GM12878 (cell line): ENCODE measurements around the gene CLIP2. TPM values are rescaled to one million over a fixed set of nuclear protein-coding genes. Genes with fewer than 3 reads are reported as not detected.

Experiments
- BCL3 ChIP-seq: IDR thresholded peaks from 2 replicates; pipeline ENCODE4 v1.6.1; 2011; ENCODE audit warnings: borderline replicate concordance, low read depth, mild to moderate bottlenecking, moderate library complexity, low read length; ENCODE audit not compliant: insufficient read depth, poor library complexity, severe bottlenecking
- CBX3 ChIP-seq: fragments of 200-600 bp; sonication (generic); IDR thresholded peaks from 2 replicates; pipeline ENCODE4 v1.6.1; 2016; ENCODE audit warnings: low read depth, borderline replicate concordance
- E4F1 ChIP-seq: fragments of 450-650 bp; IDR thresholded peaks from 2 replicates; pipeline ENCODE4 v1.6.1; 2018; ENCODE audit warnings: borderline replicate concordance, mild to moderate bottlenecking; ENCODE audit not compliant: partially characterized antibody
- FOXK2 ChIP-seq: fragments of 450-650 bp; IDR thresholded peaks from 2 replicates; pipeline ENCODE4 v1.6.1; 2017; ENCODE audit warnings: mild to moderate bottlenecking, moderate library complexity
- FOXM1 ChIP-seq: IDR thresholded peaks from 2 replicates; pipeline ENCODE4 v1.6.1; 2012; ENCODE audit warnings: low read depth, mild to moderate bottlenecking, inconsistent platforms, low read length, moderate library complexity
- IRF5 ChIP-seq: fragments of 450-650 bp; IDR thresholded peaks from 2 replicates; pipeline ENCODE4 v1.6.1; 2017; ENCODE audit warnings: borderline replicate concordance
- NFXL1 ChIP-seq: fragments of 450-650 bp; IDR thresholded peaks from 2 replicates; pipeline ENCODE4 v1.6.1; 2017; ENCODE audit warnings: antibody characterized with exemption, mild to moderate bottlenecking, borderline replicate concordance
- USF2 ChIP-seq: IDR thresholded peaks from 2 replicates; pipeline ENCODE4 v1.6.1; 2011; ENCODE audit warnings: low read depth, low read length, improper control_type of control experiment, borderline replicate concordance
- YY1 ChIP-seq: IDR thresholded peaks from 2 replicates; pipeline ENCODE4 v1.6.1; 2011; ENCODE audit warnings: low read depth, mild to moderate bottlenecking, low read length
- ZBED1 ChIP-seq: IDR thresholded peaks from 2 replicates; pipeline ENCODE4 v1.6.1; 2016; ENCODE audit warnings: borderline replicate concordance
- ZBTB4 ChIP-seq: fragments of 450-650 bp; formaldehyde crosslinking; IDR thresholded peaks from 2 replicates; pipeline ENCODE4 v1.4.0; 2022; ENCODE audit warnings: mild to moderate bottlenecking, moderate library complexity
- ZBTB40 ChIP-seq: fragments of 450-650 bp; IDR thresholded peaks from 2 replicates; pipeline ENCODE4 v1.6.1; 2016; ENCODE audit warnings: mild to moderate bottlenecking, moderate library complexity, borderline replicate concordance
- polyA plus RNA-seq, 11 experiments: library from polyadenylated mRNA; depleted of rRNA in 4 of 11; unstranded in 6 of 11; stranded (reverse) in 5 of 11; fragments of >200 nt; fragmentation: Nextera tagmentation in 4 of 11; fragmentation: Illumina TruSeq in 1 of 11; extraction: Ambion mirVana in 4 of 11; extraction: Trizol in 1 of 11; gene quantifications; 1 replicate in 1 of 11; 2 replicates in 10 of 11; pipeline versions ENCODE4 v1.2.1 to v1.2.3, GENCODE V29; 2011 to 2016; ENCODE audit warnings: inconsistent platforms in 2 of 11, missing spikeins in 2 of 11, low read depth in 1 of 11
- total RNA-seq, 4 experiments: library from RNA; depleted of rRNA in 3 of 4; stranded (reverse); fragments of >200 nt in 3 of 4; fragmentation: Illumina TruSeq in 1 of 4; extraction: Trizol in 1 of 4; gene quantifications; 2 replicates each; pipeline versions ENCODE4 v1.2.1 to v1.2.3, GENCODE V29; 2013 to 2021

CLIP2 gene
- total and polyA plus RNA-seq, 10 of the 15 experiments (the other 5 are each of a cell fraction or from before 2014, with no cell fraction given): 0.26 to 56.3 (median 21.0) TPM

GRCh38 chr7:74269757-74270277 is 19.4 kb upstream of the CLIP2 start (continued):
- TF ChIP-seq USF2 (no peak), CBX3 (no peak), YY1 (no peak), NFXL1 (no peak), FOXK2 (no peak), ZBED1 (no peak), ZBTB40 (no peak), FOXM1 (no peak), ZBTB4 (no peak), E4F1 (no peak), BCL3 (peak; percentile 23), IRF5 (no peak)
